Endothelial cell of umbilical vein (primary cell): ENCODE measurements around the gene ARMC5. TPM values are rescaled to one million over a fixed set of nuclear protein-coding genes. Genes with fewer than 3 reads are reported as not detected.
"Not testable (repeated sequence)": the region's sequence is repeated elsewhere in the genome, so short reads cannot be mapped to it uniquely, and the experiment has no call there.

ENCODE experiments used
- BruUV-seq: library from RNA; stranded (reverse); fragments of 400-500 nt; replicated peaks from 2 replicates; lab custom pipeline; 2021; lab: Mats Ljungman, UMichigan
- CTCF ChIA-PET: fragments of 300-600, 350-600 bp; sonication (Branson Sonifier 250); formaldehyde crosslinking; loops from one replicate; lab custom pipeline; 2021; ENCODE audit warnings: antibody characterized with exemption, inconsistent platforms; lab: Charles Lee
- POLR2A ChIA-PET: fragments of 300-600, 350-600 bp; sonication (Branson Sonifier 250); formaldehyde crosslinking; loops from one replicate; lab custom pipeline; 2021; ENCODE audit warnings: antibody characterized with exemption, inconsistent platforms; lab: Charles Lee
- DNase-seq: peaks from one replicate; pipeline ENCODE4 v3.0.0-alpha.2; 2011; ENCODE audit warnings: low read depth, low spot score
- FAIRE-seq: peaks from 2 replicates; lab custom pipeline; 2011; peaks lifted over from hg19 to GRCh38; lab: Jason Lieb, UNC
- H2AFZ ChIP-seq: 2 replicates; pipeline ENCODE4 v1.6.0; 2012; ENCODE audit warnings: low read depth, low read length, control low read depth, inconsistent platforms
- H3K27ac ChIP-seq: 2 replicates; pipeline ENCODE4 v1.5.1; 2011; ENCODE audit warnings: low read depth, mild to moderate bottlenecking, control low read depth, low read length, moderate library complexity; ENCODE audit not compliant: insufficient read depth
- H3K27me3 ChIP-seq, 2 experiments: 2 replicates each; pipeline versions ENCODE4 v1.6.0 to v1.6.1; 2011; ENCODE audit warnings: low read length in 2 of 2, mixed read lengths in 1 of 2; ENCODE audit not compliant: control insufficient read depth in 2 of 2, insufficient read depth in 2 of 2
- H3K36me3 ChIP-seq, 2 experiments: 2 replicates in 1 of 2; 3 replicates in 1 of 2; pipeline ENCODE4 v1.5.1; 2011; ENCODE audit warnings: low read length in 2 of 2, mild to moderate bottlenecking in 1 of 2, moderate library complexity in 1 of 2; ENCODE audit not compliant: control insufficient read depth in 2 of 2, insufficient read depth in 2 of 2; ENCODE audit errors: extremely low read depth in 1 of 2
- H3K4me1 ChIP-seq: 3 replicates; pipeline ENCODE4 v1.5.1; 2011; ENCODE audit warnings: mild to moderate bottlenecking, low read length; ENCODE audit not compliant: control insufficient read depth, insufficient read depth; ENCODE audit errors: extremely low read depth
- H3K4me2 ChIP-seq: 2 replicates; pipeline ENCODE4 v1.6.1; 2011; ENCODE audit warnings: low read length, control low read depth, mixed read lengths; ENCODE audit not compliant: insufficient read depth
- H3K4me3 ChIP-seq, 3 experiments: fragments of 200-600 bp in 1 of 3; sonication (generic), shearing (Covaris generic) in 1 of 3; replicated peaks in 1 of 3; 2 replicates each; pipeline ENCODE4 v1.5.1; 2011 to 2016; ENCODE audit warnings: control low read depth in 3 of 3, low read length in 3 of 3, mild to moderate bottlenecking in 2 of 3, inconsistent platforms in 1 of 3, low read depth in 1 of 3, moderate library complexity in 1 of 3; ENCODE audit not compliant: insufficient read depth in 1 of 3
- H3K79me2 ChIP-seq: 2 replicates; pipeline ENCODE4 v1.6.0; 2012; ENCODE audit warnings: low read length, inconsistent platforms; ENCODE audit not compliant: control insufficient read depth, insufficient read depth
- H3K9ac ChIP-seq: replicated peaks from 2 replicates; pipeline ENCODE3; 2011; ENCODE audit warnings: low read length, control low read depth; ENCODE audit not compliant: insufficient read depth; ENCODE audit errors: extremely low read depth
- H3K9me1 ChIP-seq: replicated peaks from 3 replicates; pipeline ENCODE4 v1.6.0; 2011; ENCODE audit warnings: mild to moderate bottlenecking, low read length; ENCODE audit not compliant: control insufficient read depth, insufficient read depth; ENCODE audit errors: extremely low read depth
- H3K9me3 ChIP-seq: replicated peaks from 2 replicates; pipeline ENCODE4 v1.5.1; 2012; ENCODE audit warnings: low read length, inconsistent platforms; ENCODE audit not compliant: control insufficient read depth, insufficient read depth
- H4K20me1 ChIP-seq: replicated peaks from 2 replicates; pipeline ENCODE3; 2011; ENCODE audit warnings: mild to moderate bottlenecking, low read length; ENCODE audit not compliant: control insufficient read depth, insufficient read depth; ENCODE audit errors: extremely low read depth
- FOS ChIP-seq: IDR thresholded peaks from 2 replicates; pipeline ENCODE4 v1.6.1; 2011; ENCODE audit warnings: mild to moderate bottlenecking, low read length, moderate library complexity, borderline replicate concordance; ENCODE audit not compliant: insufficient read depth
- GATA2 ChIP-seq: IDR thresholded peaks from 2 replicates; pipeline ENCODE4 v1.7.0; 2011; ENCODE audit warnings: low read depth, mild to moderate bottlenecking, moderate library complexity, mixed read lengths, low read length; ENCODE audit not compliant: insufficient read length, insufficient read depth
- JUN ChIP-seq: IDR thresholded peaks from 2 replicates; pipeline ENCODE4 v1.6.1; 2011; ENCODE audit warnings: borderline replicate concordance, low read depth; ENCODE audit not compliant: insufficient read length, insufficient read depth
- MYC ChIP-seq: IDR thresholded peaks from one replicate; pipeline ENCODE4 v1.6.1; 2011; ENCODE audit warnings: mild to moderate bottlenecking, low read depth, low read length
- dilution Hi-C: fragments of 300-500 bp; cut with MboI; formaldehyde crosslinking; loops from one replicate; pipeline ENCODE4 v1.15.0; 2019; ENCODE audit warnings: low sequenced_read_pairs; ENCODE audit not compliant: extremely low pct_ligation_motif_present
- intact Hi-C: fragments of 100-400 bp; cut with micrococcal nuclease; formaldehyde crosslinking; loops from one replicate; pipeline ENCODE4 v1.10.0; 2022
- polyA plus RNA-seq, 4 experiments: library from polyadenylated mRNA; depleted of rRNA in 3 of 4; stranded (reverse) in 3 of 4; unstranded in 1 of 4; fragments of >200 nt; gene quantifications; 2 replicates each; pipeline versions ENCODE4 v1.2.1 to v1.2.3, GENCODE V29; 2011 to 2012; ENCODE audit warnings: missing spikeins in 1 of 4
- total RNA-seq: library from RNA; stranded (reverse); gene quantifications from 2 replicates; pipeline ENCODE4 v1.2.3, GENCODE V29; 2021

The ARMC5 gene
- total and polyA plus RNA-seq, 2 donors (not counting 3 experiments of a cell fraction or from before 2014, with no cell fraction given) = 17.3 to 18.8 TPM

- no TSS peak for BruUV-seq
- ChIA-PET POLR2A (no interaction called here), CTCF (no interaction called here)
- Histone ChIP-seq H3K4me1 (no peaks in the 10 kb centered on the region), H3K9ac (no peak overlapping the region), H3K4me2 (no peak overlapping the region), H3K27me3 (peaks cover 3 to 11% of the 10 kb centered on the region in 2 experiments), H3K27ac (no peak overlapping the region), H3K79me2 (no peaks in the 10 kb centered on the region), H2AFZ (no peak overlapping the region), H3K9me1 (no peaks in the 10 kb centered on the region), H3K36me3 (no peaks in the 10 kb centered on the region), H3K4me3 (no peak overlapping the region), H4K20me1 (no peaks in the 10 kb centered on the region), H3K9me3 (no peaks in the 10 kb centered on the region)
- intact Hi-C loops = no loop called here
- no peak for DNase-seq
- no peak for FAIRE-seq
- TF ChIP-seq MYC (no peak), JUN (no peak), FOS (no peak), GATA2 (no peak)
- dilution Hi-C loops = no loop called here
Measured at GRCh38 chr16:31438414-31438813, 20.9 kb upstream of the ARMC5 start.

- peaks cover 3 to 11% of the 10 kb centered on the region in 2 experiments for H3K27me3 ChIP-seq
- POLR2A ChIA-PET = interaction anchor here (1.1 kb wide), 1 partner anchor 322 kb away, joined by 3 read pairs; no protein-coding TSS in a partner anchor
- H4K20me1 ChIP-seq, dilution Hi-C loops, H3K9ac ChIP-seq, DNase-seq, intact Hi-C loops, H3K9me1 ChIP-seq, H3K4me3 ChIP-seq, H3K36me3 ChIP-seq, H3K27ac ChIP-seq, H3K9me3 ChIP-seq, BruUV-seq, H3K4me1 ChIP-seq, H2AFZ ChIP-seq, H3K4me2 ChIP-seq, H3K79me2 ChIP-seq, FAIRE-seq: not testable (repeated sequence)
- CTCF ChIA-PET = interaction anchor here (2.4 kb wide), 1 partner anchor 9 kb away, joined by 7 read pairs; no protein-coding TSS in a partner anchor
Measured at GRCh38 chr16:31439023-31439422, 20.3 kb upstream of the ARMC5 start.
